Ureter (tissue), 1 donor: ENCODE measurements around the gene BRIP1. TPM values are rescaled to one million over a fixed set of nuclear protein-coding genes. Genes with fewer than 3 reads are reported as not detected.
"Not testable (repeated sequence)": the region's sequence is repeated elsewhere in the genome, so short reads cannot be mapped to it uniquely, and the experiment has no call there.

Source experiments
- DNase-seq: peaks from one replicate; pipeline ENCODE4 v3.0.0-alpha.2; 2020; ENCODE audit warnings: low spot score
- total RNA-seq: library from RNA; stranded (reverse); gene quantifications from one replicate; pipeline ENCODE4 v1.2.4, GENCODE V29; 2023
- donor health status: DM: yes; HTN: yes; CAD: no.

Gene BRIP1
- total RNA-seq, 1 donor from 2014 or later, result 2.0 TPM

DNA sequence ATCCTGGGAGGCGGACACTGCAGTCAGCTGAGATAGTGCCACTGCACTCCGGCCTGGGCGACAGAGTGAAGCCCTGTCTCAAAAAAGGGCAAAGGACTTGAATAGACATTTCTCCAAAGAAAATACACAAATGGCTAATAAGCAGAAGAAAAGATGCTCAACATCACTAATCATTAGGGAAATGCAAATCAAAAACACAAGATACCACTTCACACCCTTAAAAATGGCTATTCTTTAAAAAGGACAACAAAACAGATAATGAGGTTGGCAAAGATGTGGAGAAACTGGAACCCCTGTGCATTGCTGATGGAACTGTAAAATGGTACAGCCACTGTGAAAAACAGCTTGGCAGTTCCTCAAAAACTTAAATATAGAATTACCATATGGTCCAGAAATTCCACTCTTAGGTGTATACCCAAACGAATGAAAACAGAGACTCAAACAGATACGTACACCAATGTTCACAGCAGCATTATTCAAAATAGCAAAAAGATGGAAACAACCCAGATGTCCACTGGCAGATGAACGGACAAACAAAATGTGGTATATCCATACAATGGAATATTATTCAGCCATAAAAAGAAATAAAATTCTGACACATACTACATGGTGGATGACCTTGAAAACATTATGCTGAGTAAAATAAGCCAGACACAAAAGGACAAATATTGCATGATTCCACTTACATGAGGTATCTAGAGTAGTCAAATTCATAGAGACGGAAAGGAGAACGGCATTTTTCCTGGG lies 35.5 kb downstream of the BRIP1 start:
- DNase-seq, result no peak

DNA sequence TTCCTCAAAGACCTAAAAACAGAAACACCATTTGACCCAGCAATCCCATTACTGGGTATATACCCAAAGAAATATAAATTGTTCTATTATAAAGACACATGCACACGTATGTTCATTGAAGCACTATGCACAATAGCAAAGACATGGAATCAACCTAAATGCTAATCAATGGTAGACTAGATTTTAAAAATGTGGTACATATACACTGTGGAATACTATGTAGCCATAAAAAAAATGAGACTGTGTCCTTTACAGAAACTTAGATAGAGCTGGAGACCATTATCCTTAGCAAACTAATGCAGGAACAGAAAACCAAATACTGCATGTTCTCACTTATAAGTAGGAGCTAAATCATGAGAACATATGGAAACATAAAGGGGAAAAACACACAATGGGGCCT lies 36.5 kb downstream of the BRIP1 start:
- DNase-seq, result not testable (repeated sequence)

DNA sequence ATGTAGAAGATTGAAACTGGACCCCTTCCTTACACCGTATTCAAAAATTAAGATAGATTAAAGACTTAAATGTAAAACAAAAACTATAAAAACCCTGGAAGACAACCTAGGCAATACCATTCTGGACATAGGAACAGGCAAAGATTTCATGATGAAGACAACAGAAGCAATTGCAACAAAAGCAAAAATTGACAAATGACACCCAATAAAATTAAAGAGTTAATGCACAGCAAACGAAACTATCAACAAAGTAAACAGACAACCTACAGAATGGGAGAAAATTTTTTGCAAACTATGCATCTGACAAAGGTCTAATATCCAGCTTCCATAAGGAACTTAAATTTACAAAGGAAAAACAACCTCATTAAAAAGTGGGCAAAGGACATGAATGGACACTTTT lies 37.1 kb downstream of the BRIP1 start:
- DNase-seq, result not testable (repeated sequence)

DNA sequence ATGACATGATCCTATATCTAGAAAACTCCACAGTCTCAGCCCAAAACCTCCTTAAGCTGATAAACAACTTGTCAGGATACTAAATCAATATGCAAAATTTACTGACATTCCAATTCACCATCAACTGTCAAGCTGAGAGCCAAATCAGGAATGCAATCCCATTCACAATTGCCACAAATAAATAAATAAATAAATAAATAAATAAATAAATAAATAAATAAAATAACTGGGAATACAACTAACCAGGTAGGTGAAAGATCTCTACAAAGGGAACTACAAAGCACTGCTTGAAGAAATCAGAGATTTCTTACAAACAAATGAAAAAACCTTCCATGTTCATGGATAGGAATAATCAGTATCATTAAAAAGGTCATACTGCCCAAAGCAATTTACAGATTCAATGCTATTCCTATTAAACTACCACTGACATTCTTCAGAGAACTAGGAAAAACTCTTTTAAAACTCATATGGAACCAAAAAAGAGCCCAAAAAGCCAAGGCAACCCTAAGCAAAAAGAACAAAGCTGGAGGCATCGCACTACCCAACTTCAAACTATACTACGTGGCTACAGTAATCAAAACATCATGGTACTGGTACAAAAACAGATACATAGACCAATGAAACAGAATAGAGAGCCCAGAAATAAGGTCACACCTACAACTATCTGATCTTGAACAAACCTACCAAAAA lies 37.7 kb downstream of the BRIP1 start:
- DNase-seq, result no peak

DNA sequence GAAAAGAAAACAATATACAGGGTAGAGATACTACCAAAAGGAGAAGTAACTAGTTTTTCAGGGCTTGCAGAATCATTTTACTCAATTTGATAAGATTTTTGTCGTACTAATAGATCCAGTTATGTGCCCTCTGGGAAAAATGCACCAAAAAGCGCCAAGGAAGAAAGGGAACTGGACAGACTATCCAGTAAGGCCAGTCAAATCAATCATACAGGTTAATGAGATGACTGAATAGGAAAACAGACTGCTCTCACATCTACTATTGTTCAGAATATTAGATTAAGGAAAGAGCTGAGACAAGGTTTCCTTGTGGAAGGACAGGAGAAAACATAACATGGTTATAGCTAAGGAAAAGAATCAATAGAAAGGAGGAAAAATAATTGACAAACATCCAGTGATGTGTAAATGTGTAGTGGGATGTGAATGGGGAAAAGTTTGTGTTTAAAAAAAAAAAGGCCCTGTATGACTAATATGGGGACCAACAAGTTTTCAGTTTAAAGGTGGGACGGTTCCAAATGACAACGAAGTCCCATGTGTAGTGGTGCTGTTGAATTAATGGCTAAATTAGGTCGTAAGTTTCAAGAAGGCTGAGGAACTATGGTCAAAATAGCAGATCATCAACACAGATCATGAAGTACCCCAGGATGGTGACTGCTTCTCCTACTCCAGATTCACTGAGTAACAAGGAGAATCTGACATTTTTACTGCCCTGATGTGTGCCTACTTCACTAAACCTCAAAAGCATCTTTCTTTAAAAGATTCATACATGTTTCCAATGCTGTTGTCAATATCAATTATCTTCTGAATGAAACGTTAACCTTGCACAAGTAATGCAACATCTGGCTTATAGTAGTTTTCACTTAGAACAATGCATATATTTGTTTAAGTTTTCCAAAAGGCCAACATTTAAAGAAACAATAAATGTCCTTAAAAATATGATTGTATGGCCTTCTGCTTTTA lies 40.7 kb downstream of the BRIP1 start:
- DNase-seq, result no peak

DNA sequence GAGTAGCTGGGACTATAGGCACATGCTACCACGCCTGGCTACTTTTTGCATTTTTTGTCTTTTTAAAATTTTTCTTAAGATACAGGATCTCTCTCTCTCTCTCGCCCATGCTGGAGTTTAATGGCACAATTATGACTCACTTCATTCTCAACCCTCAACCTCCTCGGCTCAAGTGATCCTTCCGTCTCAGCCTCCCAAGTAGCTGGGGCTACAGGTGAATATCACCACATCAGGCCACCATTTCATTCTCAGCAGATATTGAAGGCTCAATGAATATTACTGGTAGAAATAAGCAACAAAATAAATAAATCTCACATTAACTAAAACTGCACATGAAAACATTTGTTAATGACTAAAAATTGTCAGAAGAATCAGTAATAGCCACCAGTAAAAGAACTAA lies 41.7 kb downstream of the BRIP1 start:
- no peak for DNase-seq

DNA sequence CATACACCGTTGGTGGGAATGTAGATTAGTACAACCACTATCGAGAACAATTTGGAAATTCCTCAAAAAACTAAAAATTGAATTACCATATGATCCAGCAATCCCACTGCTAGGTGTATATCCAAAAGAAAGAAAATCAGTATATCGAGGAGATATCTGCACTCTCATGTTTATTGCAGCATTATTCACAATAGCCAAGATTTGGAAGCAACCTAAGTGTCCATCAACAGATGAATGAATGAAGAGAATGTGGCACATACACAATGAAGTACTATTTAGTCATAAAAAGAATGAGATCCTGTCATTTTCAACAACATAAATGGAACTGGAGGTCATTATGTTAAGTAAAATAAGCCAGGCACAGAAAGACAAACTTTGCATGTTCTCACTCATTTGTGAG lies 44.1 kb downstream of the BRIP1 start:
- DNase-seq, result not testable (repeated sequence)

DNA sequence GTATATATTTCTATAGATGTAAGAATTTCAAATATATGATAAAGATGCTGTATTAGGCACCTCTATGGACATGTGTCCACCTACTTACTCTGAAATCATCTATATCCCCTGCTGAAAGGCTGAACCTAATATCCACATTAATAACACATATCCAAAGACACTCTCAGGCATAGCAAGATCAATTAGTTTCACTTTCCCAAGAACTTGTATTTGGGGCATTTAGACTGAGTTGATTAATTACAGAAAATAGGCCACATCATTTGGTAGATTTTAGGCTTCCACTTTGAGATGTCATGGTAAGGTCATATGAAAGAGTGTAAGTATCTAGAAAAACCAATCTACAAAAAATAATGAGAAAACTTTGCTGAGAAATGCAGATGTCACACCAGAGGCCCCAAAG lies 45.1 kb downstream of the BRIP1 start:
- no peak for DNase-seq

DNA sequence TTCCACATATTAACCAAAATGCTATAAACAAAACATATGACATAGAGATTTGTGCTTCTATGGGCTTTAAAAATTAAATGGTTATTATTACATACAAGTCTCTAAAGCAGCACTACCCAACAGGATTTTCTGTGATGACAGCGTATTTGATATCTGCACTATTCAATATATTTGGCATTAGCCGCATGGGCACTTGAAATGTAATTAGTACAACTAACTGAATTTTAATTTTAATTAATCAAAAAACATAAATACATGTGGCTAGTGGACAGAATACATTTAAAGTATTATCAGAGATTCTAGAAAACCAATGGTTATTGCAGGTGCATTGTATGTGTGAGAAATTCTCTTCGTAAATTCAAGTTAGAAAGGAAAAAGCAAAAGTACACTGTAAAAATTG lies 45.9 kb downstream of the BRIP1 start:
- no peak for DNase-seq

DNA sequence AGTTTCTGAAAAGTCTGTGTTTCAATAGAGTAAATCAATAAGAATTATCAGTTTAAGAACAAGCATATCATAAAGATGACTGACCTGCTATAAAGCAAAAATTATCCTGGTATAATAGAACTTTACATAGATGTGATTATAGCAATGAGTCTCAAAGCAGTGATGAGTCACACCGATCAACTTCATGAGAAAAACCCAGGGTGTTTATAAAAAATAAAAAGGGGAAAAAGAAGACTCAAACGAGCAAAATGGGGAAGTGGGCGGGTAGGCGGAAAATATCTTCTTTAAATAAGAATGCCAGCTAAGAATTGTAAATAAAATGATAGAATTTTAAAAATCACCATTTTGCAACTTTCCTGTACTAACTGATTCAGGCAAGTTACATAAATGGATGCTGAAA lies 46.8 kb downstream of the BRIP1 start:
- DNase-seq, result no peak

DNA sequence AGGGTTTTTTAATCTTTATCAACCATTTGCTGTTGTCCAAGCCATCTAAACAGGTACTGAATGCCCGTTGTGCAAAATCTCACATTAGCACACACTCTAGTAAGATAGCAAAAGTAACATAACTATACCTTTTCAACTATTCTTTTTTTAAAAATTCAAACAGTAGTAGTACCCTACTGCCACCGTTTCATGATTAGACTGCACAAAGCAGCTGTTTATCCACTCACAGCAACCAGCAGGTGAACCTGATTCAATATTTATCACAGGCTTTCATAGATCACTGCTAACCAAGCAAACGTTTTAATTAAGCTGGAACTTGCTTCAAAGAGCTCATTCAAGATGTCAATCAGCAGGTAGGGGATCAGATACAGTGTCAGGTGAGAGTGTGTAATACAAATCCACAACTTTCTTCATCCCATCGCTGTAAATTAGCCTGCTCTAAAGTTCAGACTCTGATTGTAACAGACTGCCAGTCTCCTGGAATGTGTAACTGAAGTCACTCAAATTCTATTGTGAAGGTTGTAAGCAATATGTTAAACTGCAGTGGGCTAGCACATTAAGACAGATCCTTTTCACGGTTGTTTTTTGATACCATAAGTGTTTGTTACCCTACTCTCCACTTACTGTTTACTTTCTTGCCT lies 47.3 kb downstream of the BRIP1 start:
- no peak for DNase-seq

DNA sequence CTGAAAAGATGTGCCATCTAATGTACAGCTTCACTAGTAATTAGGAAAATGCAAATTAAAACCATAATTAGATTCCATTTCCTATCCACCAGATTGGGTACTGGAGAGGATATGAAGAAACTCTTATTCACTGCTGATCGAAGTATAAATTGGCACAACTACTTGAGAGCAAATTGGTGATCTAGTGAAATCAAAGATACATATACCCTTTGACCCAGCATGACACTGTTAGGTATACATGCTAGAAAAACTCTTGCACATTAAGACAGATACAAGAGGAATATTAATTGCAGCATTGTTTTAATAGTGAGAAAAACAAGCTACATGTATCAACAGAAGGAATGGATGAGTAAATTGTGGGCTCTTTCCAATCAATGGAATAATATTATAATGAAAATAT lies 48.8 kb downstream of the BRIP1 start:
- DNase-seq, result no peak

DNA sequence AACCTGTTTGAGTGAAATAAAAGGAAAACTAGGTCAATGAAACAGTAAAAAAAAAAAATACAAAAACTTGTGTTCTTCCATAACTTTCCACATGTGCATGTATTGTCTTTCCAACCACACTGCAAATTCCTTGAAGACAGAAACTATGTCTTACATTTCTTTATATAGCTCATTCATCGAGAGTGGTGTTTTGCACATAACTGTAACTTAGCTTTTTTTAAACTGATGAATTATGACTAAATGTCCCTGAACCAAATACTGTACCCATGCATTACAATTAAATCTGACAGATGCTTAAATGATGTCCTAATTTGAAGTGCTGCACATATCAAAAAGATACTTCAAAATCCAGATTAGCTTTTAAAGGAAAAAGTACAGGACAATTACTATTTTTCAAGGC lies 50.1 kb downstream of the BRIP1 start:
- no peak for DNase-seq

DNA sequence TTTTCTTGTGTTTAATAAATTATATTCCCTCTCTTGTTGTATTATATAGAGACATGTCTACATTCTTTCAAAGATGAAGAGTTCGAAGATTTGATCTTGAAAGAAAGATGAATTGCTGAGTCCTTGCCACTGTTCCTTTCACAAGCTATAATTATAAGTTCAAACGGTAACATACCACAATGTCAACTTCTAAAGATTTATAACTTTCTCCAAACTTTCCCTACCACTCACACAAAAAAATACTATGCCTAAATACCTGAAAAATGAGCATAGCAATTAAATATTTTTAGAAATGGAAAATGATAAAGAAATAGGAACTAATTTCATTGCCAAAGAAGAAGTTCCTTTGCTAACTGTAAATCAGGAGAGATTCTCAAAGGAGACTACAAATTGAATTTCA lies 50.6 kb downstream of the BRIP1 start:
- DNase-seq, result no peak

DNA sequence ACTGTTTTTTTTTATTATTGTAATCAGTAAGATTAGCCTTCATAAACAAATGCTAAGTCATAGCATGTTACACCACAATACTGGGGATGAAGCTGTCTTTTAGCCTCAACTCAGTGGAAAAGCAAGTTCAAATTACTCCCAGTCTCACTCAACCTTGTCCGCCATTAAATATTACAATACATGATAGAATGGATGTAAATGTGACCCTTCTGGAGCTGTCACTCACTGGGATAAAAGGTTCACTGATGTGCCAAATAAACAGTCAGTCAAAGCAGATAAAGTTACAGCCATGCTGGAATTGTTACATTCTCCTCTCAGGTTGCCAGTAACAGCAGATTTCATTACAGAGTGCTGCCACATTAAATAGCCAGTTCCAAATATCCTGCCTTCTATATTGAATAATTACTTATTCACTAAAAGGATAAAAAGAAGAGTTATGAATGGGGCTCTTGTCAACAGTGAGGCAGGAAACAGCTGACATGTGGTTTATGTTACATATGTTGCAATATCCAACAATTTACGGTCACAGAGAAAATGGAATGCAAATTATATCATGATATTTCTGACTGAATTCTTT lies 53.4 kb downstream of the BRIP1 start:
- DNase-seq, result no peak

DNA sequence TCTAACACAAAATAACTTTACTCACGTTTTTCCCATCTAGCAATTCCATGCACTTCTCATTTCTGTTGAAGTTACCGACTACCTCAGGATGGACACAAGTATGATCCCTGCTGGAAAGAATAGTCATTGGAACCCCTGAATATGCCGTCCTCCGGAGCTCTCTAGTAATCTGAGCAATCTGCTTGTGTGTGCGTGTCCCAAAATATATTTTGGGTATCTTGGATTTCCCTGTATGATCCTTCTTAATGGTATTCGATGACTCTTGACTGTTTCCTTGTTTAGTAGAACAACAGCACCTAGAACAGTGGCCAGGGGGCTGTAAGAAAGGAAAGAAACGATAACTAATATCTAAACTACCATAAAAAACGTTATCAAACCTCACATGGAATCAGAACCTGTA lies 54.9 kb downstream of the BRIP1 start:
- DNase-seq, result no peak

DNA sequence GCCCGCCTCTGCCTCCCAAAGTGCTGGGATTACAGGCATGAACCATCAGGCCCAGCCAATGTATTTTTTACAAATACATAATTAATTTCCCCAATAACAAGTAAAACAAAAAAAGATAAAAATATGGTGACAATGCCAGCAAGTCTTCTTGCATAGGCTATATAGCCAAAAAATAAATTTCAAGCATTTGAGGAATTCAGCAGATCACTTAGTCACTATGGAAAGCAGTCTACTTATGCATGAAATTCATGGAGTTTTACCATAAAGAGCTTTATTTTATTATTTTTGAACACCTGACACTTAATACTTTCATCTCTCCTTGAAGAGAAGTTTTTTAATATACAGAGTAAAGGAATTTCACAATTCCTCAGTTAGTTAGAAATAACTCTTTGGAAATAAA lies 56.4 kb downstream of the BRIP1 start:
- no peak for DNase-seq

DNA sequence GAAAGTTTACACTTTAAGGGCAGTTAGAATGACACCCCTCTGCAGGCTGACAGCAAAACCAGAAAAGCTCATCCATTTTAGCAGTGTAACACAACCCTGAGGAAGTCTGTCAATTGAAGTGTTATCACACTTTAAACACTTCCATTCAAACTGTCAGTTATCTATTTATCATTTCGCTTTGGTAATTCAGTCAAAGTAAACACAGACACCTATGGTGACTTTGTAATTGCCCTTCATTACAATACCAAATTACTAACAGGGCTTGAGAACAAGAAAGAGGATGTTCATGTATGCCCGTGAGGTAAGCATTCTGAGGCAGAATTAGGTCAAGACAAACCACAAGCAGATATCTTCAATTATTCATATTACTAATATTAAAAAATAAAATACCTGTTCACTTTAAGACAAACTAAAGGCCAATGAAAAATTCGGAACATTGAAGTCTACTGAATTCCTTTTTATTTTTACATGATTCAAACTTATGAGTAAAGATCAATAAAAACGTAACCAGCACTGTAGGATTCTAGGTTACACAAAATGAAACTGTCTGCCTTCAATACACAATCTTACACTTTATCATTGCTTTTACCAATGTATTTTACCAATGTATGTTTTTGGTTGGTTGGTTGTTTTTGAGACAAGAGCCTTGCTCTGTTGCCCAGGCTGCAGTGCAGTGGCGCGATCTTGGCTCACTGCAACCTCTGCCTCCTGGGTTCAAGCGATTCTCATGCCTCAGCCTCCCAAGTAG lies 57.1 kb downstream of the BRIP1 start:
- no peak for DNase-seq

DNA sequence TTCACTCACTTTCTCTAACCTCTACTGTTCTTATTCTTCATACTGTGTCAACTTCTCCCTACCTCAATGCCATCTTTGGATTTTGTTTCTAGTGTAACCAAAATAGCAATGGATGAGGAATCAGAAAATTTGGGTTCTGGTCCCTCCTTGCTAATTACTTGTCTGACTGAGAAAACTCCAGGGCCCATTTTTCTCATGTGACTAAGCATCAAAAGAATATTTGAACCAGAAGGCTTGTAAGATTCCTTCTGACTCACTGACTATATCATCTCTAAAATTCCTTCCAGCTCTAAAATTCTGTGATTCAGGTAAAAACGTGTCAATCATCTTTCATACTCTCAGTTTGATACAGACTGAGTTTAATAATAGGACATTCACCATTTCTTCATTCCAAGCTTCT lies 57.9 kb downstream of the BRIP1 start:
- DNase-seq, result no peak

DNA sequence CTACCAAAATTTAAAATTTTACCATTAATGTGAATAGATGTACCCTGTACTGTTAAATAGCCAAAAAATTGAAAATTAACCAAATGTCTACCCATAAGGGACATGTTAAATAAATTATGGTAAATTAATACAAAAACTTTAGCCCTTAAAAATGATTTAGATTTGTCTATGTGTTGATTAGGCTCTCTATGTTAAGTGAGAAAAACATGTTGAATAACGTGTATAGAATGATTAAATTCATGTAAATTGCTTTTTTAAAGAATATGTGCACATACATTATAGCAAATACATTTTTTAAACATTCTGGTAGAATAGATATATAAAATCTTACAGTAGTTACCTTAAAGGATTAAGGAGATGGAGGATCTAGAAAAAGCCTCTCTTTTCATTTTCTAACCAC lies 59.5 kb downstream of the BRIP1 start:
- no peak for DNase-seq

DNA sequence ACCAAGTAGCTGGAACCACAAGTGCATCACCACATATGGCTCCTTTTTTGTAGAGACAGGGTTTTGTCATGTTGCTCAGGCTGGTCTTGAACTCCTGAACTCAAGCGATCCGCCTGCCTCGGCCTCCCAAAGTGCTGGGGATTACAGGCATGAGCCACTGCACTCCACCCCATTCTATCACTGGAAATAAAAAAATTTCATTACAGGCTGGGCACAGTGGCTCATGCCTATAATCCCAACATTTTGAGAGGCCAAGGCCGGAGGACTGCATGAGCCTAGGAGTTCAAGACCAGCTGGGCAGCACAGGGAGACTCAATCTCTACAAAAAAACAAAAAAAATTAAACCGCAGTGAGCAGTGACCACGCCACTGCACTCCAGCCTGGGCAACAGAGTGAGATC lies 60.1 kb downstream of the BRIP1 start:
- no peak for DNase-seq
